Ovary (tissue), 3 donors: ENCODE data around the gene BCL2A1.

ENCODE experiments used
- CTCF ChIP-seq, 3 donors: fragments of 450-650 bp in 2 of 3; fragments of 200-600 bp in 1 of 3; IDR thresholded peaks; one replicate each; pipeline versions ENCODE4 v1.5.1 to v1.8.0; 2016 to 2022; ENCODE audit warnings: antibody characterized with exemption in 3 of 3, mild to moderate bottlenecking in 1 of 3
- EP300 ChIP-seq: sonication (generic); formaldehyde crosslinking; IDR thresholded peaks from one replicate; pipeline ENCODE4 v1.6.1; 2017; ENCODE audit warnings: antibody characterized with exemption
- POLR2A ChIP-seq: fragments of 450-650 bp; IDR thresholded peaks from one replicate; pipeline ENCODE4 v1.6.1; 2017; ENCODE audit warnings: antibody characterized with exemption, mild to moderate bottlenecking, moderate library complexity
- donor health status: DM: no; HTN: no; CAD: no.

- TF ChIP-seq CTCF (IDR thresholded peaks at IDR 0.05) (no peak), POLR2A (no peak), EP300 (no peak)
Observed at GRCh38 chr15:79932447-79932846, 38.5 kb downstream of the BCL2A1 start.
